Common myeloid progenitor, CD34-positive (primary cell): ENCODE measurements around the gene PTPRU.
"Not testable (repeated sequence)": the region's sequence is repeated elsewhere in the genome, so short reads cannot be mapped to it uniquely, and the experiment has no call there.

Source experiments
- CTCF ChIA-PET: fragments of 350-600 bp; sonication (Branson Sonifier 250); formaldehyde crosslinking; loops from one replicate; lab custom pipeline; 2021; ENCODE audit warnings: antibody characterized with exemption; lab: Charles Lee
- POLR2A ChIA-PET: fragments of 350-600 bp; sonication (Branson Sonifier 250); formaldehyde crosslinking; loops from one replicate; lab custom pipeline; 2021; ENCODE audit warnings: antibody characterized with exemption; lab: Charles Lee
- DNase-seq, 3 donors: peaks; one replicate each; pipeline versions ENCODE4 v3.0.0 to v3.0.0-alpha.2; 2013
- H3K27ac ChIP-seq, 2 experiments: 1 replicate in 1 of 2; 2 replicates in 1 of 2; pipeline ENCODE4 v1.7.0; 2013; ENCODE audit warnings: inconsistent platforms in 2 of 2, low read length in 2 of 2, mild to moderate bottlenecking in 2 of 2, low read depth in 1 of 2, moderate library complexity in 1 of 2; ENCODE audit not compliant: severe bottlenecking in 2 of 2, insufficient read depth in 1 of 2, poor library complexity in 1 of 2
- H3K27me3 ChIP-seq, 5 experiments: replicated peaks in 2 of 5; 1 replicate in 3 of 5; 2 replicates in 2 of 5; pipeline versions ENCODE4 v1.6.1 to v1.7.0; 2013; ENCODE audit warnings: low read length in 4 of 5, mild to moderate bottlenecking in 2 of 5, moderate library complexity in 2 of 5, inconsistent platforms in 1 of 5; ENCODE audit not compliant: insufficient read depth in 5 of 5, control insufficient read depth in 4 of 5
- H3K36me3 ChIP-seq, 4 experiments: 1 replicate in 2 of 4; 2 replicates in 2 of 4; pipeline versions ENCODE4 v1.6.1 to v1.7.0; 2013; ENCODE audit warnings: low read length in 3 of 4, control low read depth in 1 of 4, mild to moderate bottlenecking in 1 of 4; ENCODE audit not compliant: control insufficient read depth in 4 of 4, insufficient read depth in 4 of 4
- H3K4me1 ChIP-seq, 4 experiments: 1 replicate in 3 of 4; 2 replicates in 1 of 4; pipeline versions ENCODE4 v1.6.1 to v1.7.1; 2013; ENCODE audit warnings: low read length in 3 of 4, mild to moderate bottlenecking in 3 of 4, control low read depth in 1 of 4, inconsistent platforms in 1 of 4, moderate library complexity in 1 of 4; ENCODE audit not compliant: control insufficient read depth in 4 of 4, insufficient read depth in 4 of 4; ENCODE audit errors: control extremely low read depth in 1 of 4
- H3K4me3 ChIP-seq, 7 experiments: 1 replicate in 4 of 7; 2 replicates in 3 of 7; pipeline versions ENCODE4 v1.5.1 to v1.7.0; 2013; ENCODE audit warnings: mild to moderate bottlenecking in 7 of 7, low read length in 6 of 7, moderate library complexity in 6 of 7, inconsistent platforms in 2 of 7, low read depth in 2 of 7, control low read depth in 1 of 7; ENCODE audit not compliant: insufficient read depth in 4 of 7, control insufficient read depth in 1 of 7; ENCODE audit errors: extremely low read depth in 1 of 7
- H3K9me3 ChIP-seq, 5 experiments: 1 replicate in 4 of 5; 2 replicates in 1 of 5; pipeline versions ENCODE4 v1.6.1 to v1.7.1; 2013; ENCODE audit warnings: low read length in 4 of 5, mild to moderate bottlenecking in 2 of 5, inconsistent platforms in 1 of 5, low read depth in 1 of 5, moderate library complexity in 1 of 5; ENCODE audit not compliant: control insufficient read depth in 4 of 5, insufficient read depth in 2 of 5; ENCODE audit errors: control extremely low read depth in 1 of 5
- WGBS: methylation state at CpG from one replicate; pipeline ENCODE4 v1.1.5; 2013; ENCODE audit not compliant: insufficient coverage; 5-methylcytosine and 5-hydroxymethylcytosine counted together

The PTPRU gene

GRCh38 chr1:29314685-29315084, 78.4 kb downstream of the PTPRU start:
- H3K36me3 ChIP-seq, H3K27ac ChIP-seq, CTCF ChIA-PET, H3K9me3 ChIP-seq, POLR2A ChIA-PET, DNase-seq, H3K4me3 ChIP-seq, H3K27me3 ChIP-seq, H3K4me1 ChIP-seq: not testable (repeated sequence)
- WGBS: 97% methylated on average over 8 of the region's 8 CpGs

- Histone ChIP-seq H3K4me3 (no peak overlapping the region), H3K36me3 (no peaks in the 10 kb centered on the region), H3K27ac (no peak overlapping the region), H3K27me3 (no peaks in the 10 kb centered on the region), H3K9me3 (no peaks in the 10 kb centered on the region), H3K4me1 (no peaks in the 10 kb centered on the region)
- WGBS: 91% methylated on average over 14 of the region's 15 CpGs
- no peak for DNase-seq
- ChIA-PET CTCF (no interaction called here), POLR2A (no interaction called here)
Observed at GRCh38 chr1:29315262-29315661, 78.9 kb downstream of the PTPRU start.

DNA sequence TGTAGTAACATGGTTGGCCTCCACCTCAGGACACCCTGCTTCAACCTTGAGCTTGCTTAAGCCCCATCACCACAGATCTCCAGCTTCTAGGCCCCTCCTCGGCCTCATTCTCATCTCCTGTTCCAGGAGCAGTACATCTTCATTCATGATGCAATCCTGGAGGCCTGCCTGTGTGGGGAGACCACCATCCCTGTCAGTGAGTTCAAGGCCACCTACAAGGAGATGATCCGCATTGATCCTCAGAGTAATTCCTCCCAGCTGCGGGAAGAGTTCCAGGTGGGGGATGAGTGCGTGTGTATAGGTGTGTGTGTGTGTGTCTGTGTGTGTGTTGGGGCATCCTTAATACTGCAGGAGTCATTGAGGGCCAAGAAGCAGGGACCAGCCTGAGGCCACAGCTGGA, 79.6 kb downstream of the PTPRU start:
- Histone ChIP-seq H3K27ac (no peak overlapping the region), H3K4me3 (no peak overlapping the region), H3K4me1 (no peaks in the 10 kb centered on the region), H3K36me3 (no peaks in the 10 kb centered on the region), H3K9me3 (no peaks in the 10 kb centered on the region), H3K27me3 (no peaks in the 10 kb centered on the region)
- DNase-seq: no peak
- POLR2A ChIA-PET: no interaction called here
- CTCF ChIA-PET: no interaction called here
- 97% methylated on average over 4 of the region's 4 CpGs for WGBS

GRCh38 chr1:29317063-29317915, 81.0 kb downstream of the PTPRU start:
- H3K27me3 ChIP-seq: no peaks in the 10 kb centered on the region
- no peaks in the 10 kb centered on the region for H3K4me1 ChIP-seq
- H3K36me3 ChIP-seq: no peaks in the 10 kb centered on the region
- H3K9me3 ChIP-seq: no peaks in the 10 kb centered on the region
- WGBS: 99% methylated on average over 25 of the region's 30 CpGs
- ChIA-PET POLR2A (no interaction called here), CTCF (no interaction called here)
- H3K4me3 ChIP-seq: no peak overlapping the region
- DNase-seq: no peak
- no peak overlapping the region for H3K27ac ChIP-seq

GRCh38 chr1:29317916-29318530, 81.7 kb downstream of the PTPRU start:
- Histone ChIP-seq H3K27ac (no peak overlapping the region), H3K36me3 (no peaks in the 10 kb centered on the region), H3K4me1 (no peaks in the 10 kb centered on the region), H3K9me3 (no peaks in the 10 kb centered on the region), H3K27me3 (no peaks in the 10 kb centered on the region), H3K4me3 (no peak overlapping the region)
- no peak for DNase-seq
- POLR2A ChIA-PET: no interaction called here
- CTCF ChIA-PET: no interaction called here
- 100% methylated on average over 4 of the region's 5 CpGs for WGBS

- ChIA-PET CTCF (no interaction called here), POLR2A (no interaction called here)
- Histone ChIP-seq H3K9me3 (no peaks in the 10 kb centered on the region), H3K36me3 (no peaks in the 10 kb centered on the region), H3K4me3 (no peak overlapping the region), H3K4me1 (no peaks in the 10 kb centered on the region), H3K27ac (no peak overlapping the region), H3K27me3 (no peaks in the 10 kb centered on the region)
- WGBS: 96% methylated on average over 10 of the region's 10 CpGs
- DNase-seq: no peak
Observed at GRCh38 chr1:29318724-29319123, 82.4 kb downstream of the PTPRU start.

DNA sequence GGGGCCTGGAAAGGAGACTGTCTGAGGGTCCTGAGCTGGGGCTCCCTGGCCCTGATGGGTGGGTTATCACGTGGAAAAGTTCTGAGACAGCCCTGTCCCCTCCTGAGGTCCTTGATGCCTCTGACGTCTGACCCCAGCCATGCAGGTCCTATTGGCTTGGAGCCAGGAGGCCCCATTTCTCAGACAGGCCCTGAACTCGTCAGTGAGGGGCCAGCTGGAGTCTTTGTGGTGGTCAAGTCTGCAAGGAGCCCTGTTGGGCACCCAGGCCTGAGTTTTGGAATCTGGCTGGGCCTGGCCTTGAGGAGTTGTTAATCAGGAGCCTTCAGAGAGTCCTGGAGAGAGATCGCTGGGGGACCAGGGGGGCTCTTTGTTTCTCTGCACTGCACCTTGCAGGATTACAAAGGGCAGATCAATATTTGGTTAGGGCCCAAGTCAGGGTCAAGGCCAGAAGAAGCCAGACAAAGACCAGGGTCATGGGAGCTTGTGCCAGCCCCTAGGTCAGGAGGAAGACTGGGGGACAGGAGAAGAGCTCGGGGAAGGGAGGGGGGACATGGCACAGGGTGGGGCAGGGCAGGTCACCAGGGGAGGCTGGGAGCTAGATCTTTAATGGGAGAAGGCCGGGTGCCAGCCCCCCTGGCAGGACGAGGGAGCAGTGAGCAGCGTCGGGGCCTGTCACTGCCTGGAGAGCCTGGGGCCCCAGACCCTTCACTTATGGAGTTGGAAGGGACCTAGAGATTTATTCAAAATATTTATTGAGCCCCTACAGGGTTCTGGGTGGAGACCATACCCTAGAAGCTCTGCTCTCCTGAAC, 83.2 kb downstream of the PTPRU start:
- POLR2A ChIA-PET: no interaction called here
- no peak overlapping the region for H3K27ac ChIP-seq

More for the DNA sequence above, 83.2 kb downstream of the PTPRU start:
- Histone ChIP-seq H3K4me1 (no peaks in the 10 kb centered on the region), H3K36me3 (no peaks in the 10 kb centered on the region), H3K27me3 (no peaks in the 10 kb centered on the region), H3K4me3 (no peak overlapping the region), H3K9me3 (no peaks in the 10 kb centered on the region)
- no peak for DNase-seq
- CTCF ChIA-PET: no interaction called here
- WGBS: 94% methylated on average over 8 of the region's 9 CpGs
